ENCODE measurements around the gene VENTX. TPM values are rescaled to one million over a fixed set of nuclear protein-coding genes. Genes with fewer than 3 reads are reported as not detected.

The VENTX gene
- polyA plus RNA-seq, 1 experiment: not detected

GRCh38 chr10:133206356-133207040 lies 31.2 kb upstream of the VENTX start:
- no peak for TF ChIP-seq CTCF (IDR thresholded peaks at IDR 0.05; ENCODE audit: insufficient read depth, low read depth, low read length)
- POLR2A ChIA-PET: no interaction called here
- Histone ChIP-seq H3K4me3 (ENCODE audit: low read depth, low read length) (no peak overlapping the region), H3K36me3 (ENCODE audit: control insufficient read depth, insufficient read depth, low read length) (no peaks in the 10 kb centered on the region), H3K27me3 (ENCODE audit: control insufficient read depth, insufficient read depth, low read length) (no peaks in the 10 kb centered on the region)
- no peak for DNase-seq (ENCODE audit: low read depth)
- CTCF ChIA-PET: interaction anchor here (1.2 kb wide), 1 partner anchor 14 kb away, joined by 3 read pairs; no protein-coding TSS in a partner anchor

GRCh38 chr10:133207041-133207600 lies 30.5 kb upstream of the VENTX start:
- Histone ChIP-seq H3K4me3 (ENCODE audit: low read depth, low read length) (no peak overlapping the region), H3K27me3 (ENCODE audit: control insufficient read depth, insufficient read depth, low read length) (no peaks in the 10 kb centered on the region), H3K36me3 (ENCODE audit: control insufficient read depth, insufficient read depth, low read length) (no peaks in the 10 kb centered on the region)
- DNase-seq (ENCODE audit: low read depth): no peak
- ChIA-PET CTCF (interaction anchor here (1.2 kb wide), 1 partner anchor 15 kb away, joined by 3 read pairs; no protein-coding TSS in a partner anchor), POLR2A (no interaction called here)
- no peak for TF ChIP-seq CTCF (IDR thresholded peaks at IDR 0.05; ENCODE audit: insufficient read depth, low read depth, low read length)

- no peak overlapping the region for H3K4me3 ChIP-seq (ENCODE audit: low read depth, low read length)
- ChIA-PET CTCF (no interaction called here), POLR2A (no interaction called here)
- no peaks in the 10 kb centered on the region for H3K36me3 ChIP-seq (ENCODE audit: control insufficient read depth, insufficient read depth, low read length)
- no peak for TF ChIP-seq CTCF (IDR thresholded peaks at IDR 0.05; ENCODE audit: insufficient read depth, low read depth, low read length)
- H3K27me3 ChIP-seq (ENCODE audit: control insufficient read depth, insufficient read depth, low read length): no peaks in the 10 kb centered on the region
- DNase-seq (ENCODE audit: low read depth): no peak
Measured at GRCh38 chr10:133207627-133208026, 30.0 kb upstream of the VENTX start.

GRCh38 chr10:133208466-133208865 lies 29.2 kb upstream of the VENTX start:
- ChIA-PET POLR2A (no interaction called here), CTCF (no interaction called here)
- no peaks in the 10 kb centered on the region for H3K27me3 ChIP-seq (ENCODE audit: control insufficient read depth, insufficient read depth, low read length)
- H3K4me3 ChIP-seq (ENCODE audit: low read depth, low read length): no peak overlapping the region
- TF ChIP-seq CTCF (IDR thresholded peaks at IDR 0.05; ENCODE audit: insufficient read depth, low read depth, low read length): no peak
- H3K36me3 ChIP-seq (ENCODE audit: control insufficient read depth, insufficient read depth, low read length): no peaks in the 10 kb centered on the region
- no peak for DNase-seq (ENCODE audit: low read depth)

GRCh38 chr10:133209117-133209516 lies 28.5 kb upstream of the VENTX start:
- no peaks in the 10 kb centered on the region for H3K27me3 ChIP-seq (ENCODE audit: control insufficient read depth, insufficient read depth, low read length)
- no peak for DNase-seq (ENCODE audit: low read depth)
- CTCF ChIA-PET: no interaction called here
- TF ChIP-seq CTCF (IDR thresholded peaks at IDR 0.05; ENCODE audit: insufficient read depth, low read depth, low read length): no peak
- H3K4me3 ChIP-seq (ENCODE audit: low read depth, low read length): no peak overlapping the region
- H3K36me3 ChIP-seq (ENCODE audit: control insufficient read depth, insufficient read depth, low read length): no peaks in the 10 kb centered on the region
- POLR2A ChIA-PET: no interaction called here
